ENCODE measurements around the gene CGB5. TPM values are rescaled to one million over a fixed set of nuclear protein-coding genes. Genes with fewer than 3 reads are reported as not detected.
A peak's percentile ranks its signal among the peaks of the same experiment; 100 is the strongest.

Gene CGB5
- total RNA-seq, 1 experiment from 2014 or later, result not detected

DNA sequence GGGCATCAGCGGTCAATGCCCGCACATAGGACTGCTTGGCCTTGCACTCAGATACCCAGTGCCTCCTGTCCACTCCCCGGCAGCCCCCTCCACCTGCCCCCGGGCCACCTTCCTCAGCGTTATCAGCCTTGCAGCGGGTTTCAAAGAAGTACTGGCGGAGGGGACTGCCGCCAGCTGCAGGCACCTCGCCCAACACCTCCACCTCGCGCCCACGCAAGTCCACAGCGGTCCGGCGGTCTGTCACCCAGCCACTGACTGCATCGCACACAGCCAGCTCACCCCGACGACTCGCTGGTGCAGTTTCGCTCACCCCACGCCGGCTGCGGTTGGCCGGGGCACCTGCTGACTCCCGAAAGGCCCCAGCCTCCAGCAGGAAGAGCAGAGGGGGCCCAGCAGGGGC is 17.8 kb downstream of the CGB5 start:
- in situ Hi-C loops (cut with HindIII; ENCODE audit: low pct_unique_long_range_greater_than_20kb, low sequenced_read_pairs) (no loop called here), intact Hi-C loops (cut with micrococcal nuclease; ENCODE audit: unreplicated experiment) (no loop called here)
- Histone ChIP-seq H3K4me1 (ENCODE audit: control insufficient read depth, insufficient read depth, low read length) (peaks cover 4% of the 10 kb centered on the region; the same call in 1 of the 2 replicates), H3K27me3 (ENCODE audit: control insufficient read depth, insufficient read depth, low read length) (no peaks in the 10 kb centered on the region), H3K27ac (ENCODE audit: low read length) (no peak overlapping the region), H3K36me3 (ENCODE audit: control insufficient read depth, insufficient read depth, low read length) (no peaks in the 10 kb centered on the region), H3K9me3 (ENCODE audit: control insufficient read depth, insufficient read depth, low read depth, low read length) (no peaks in the 10 kb centered on the region), H3K4me3 (ENCODE audit: low read depth in 2 of 2, low read length in 2 of 2) (no peak overlapping the region)
- BruUV-seq (replicated peaks), result no TSS peak
- ChIA-PET POLR2A (no interaction called here), CTCF (no interaction called here)
- DNase-seq (ENCODE audit: low read depth, low spot score) (no peak), ATAC-seq (no peak)
- TF ChIP-seq POLR2AphosphoS5 (IDR thresholded peaks at IDR 0.05; ENCODE audit: low read depth, low read length), result no peak
- TF ChIP-seq, protein P1, sequence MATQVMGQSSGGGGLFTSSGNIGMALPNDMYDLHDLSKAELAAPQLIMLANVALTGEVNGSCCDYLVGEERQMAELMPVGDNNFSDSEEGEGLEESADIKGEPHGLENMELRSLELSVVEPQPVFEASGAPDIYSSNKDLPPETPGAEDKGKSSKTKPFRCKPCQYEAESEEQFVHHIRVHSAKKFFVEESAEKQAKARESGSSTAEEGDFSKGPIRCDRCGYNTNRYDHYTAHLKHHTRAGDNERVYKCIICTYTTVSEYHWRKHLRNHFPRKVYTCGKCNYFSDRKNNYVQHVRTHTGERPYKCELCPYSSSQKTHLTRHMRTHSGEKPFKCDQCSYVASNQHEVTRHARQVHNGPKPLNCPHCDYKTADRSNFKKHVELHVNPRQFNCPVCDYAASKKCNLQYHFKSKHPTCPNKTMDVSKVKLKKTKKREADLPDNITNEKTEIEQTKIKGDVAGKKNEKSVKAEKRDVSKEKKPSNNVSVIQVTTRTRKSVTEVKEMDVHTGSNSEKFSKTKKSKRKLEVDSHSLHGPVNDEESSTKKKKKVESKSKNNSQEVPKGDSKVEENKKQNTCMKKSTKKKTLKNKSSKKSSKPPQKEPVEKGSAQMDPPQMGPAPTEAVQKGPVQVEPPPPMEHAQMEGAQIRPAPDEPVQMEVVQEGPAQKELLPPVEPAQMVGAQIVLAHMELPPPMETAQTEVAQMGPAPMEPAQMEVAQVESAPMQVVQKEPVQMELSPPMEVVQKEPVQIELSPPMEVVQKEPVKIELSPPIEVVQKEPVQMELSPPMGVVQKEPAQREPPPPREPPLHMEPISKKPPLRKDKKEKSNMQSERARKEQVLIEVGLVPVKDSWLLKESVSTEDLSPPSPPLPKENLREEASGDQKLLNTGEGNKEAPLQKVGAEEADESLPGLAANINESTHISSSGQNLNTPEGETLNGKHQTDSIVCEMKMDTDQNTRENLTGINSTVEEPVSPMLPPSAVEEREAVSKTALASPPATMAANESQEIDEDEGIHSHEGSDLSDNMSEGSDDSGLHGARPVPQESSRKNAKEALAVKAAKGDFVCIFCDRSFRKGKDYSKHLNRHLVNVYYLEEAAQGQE (IDR thresholded peaks at IDR 0.05; ENCODE audit: insufficient read depth in 1 of 2, low read depth in 2 of 2, low read length in 1 of 2), result no peak
- TF ChIP-seq, protein P2, sequence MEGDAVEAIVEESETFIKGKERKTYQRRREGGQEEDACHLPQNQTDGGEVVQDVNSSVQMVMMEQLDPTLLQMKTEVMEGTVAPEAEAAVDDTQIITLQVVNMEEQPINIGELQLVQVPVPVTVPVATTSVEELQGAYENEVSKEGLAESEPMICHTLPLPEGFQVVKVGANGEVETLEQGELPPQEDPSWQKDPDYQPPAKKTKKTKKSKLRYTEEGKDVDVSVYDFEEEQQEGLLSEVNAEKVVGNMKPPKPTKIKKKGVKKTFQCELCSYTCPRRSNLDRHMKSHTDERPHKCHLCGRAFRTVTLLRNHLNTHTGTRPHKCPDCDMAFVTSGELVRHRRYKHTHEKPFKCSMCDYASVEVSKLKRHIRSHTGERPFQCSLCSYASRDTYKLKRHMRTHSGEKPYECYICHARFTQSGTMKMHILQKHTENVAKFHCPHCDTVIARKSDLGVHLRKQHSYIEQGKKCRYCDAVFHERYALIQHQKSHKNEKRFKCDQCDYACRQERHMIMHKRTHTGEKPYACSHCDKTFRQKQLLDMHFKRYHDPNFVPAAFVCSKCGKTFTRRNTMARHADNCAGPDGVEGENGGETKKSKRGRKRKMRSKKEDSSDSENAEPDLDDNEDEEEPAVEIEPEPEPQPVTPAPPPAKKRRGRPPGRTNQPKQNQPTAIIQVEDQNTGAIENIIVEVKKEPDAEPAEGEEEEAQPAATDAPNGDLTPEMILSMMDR (IDR thresholded peaks at IDR 0.05), result no peak
- TF ChIP-seq SIN3A (IDR thresholded peaks at IDR 0.05; ENCODE audit: borderline replicate concordance, insufficient read depth, low read depth, low read length), result no peak
- TF ChIP-seq TCF7L2 (IDR thresholded peaks at IDR 0.05; ENCODE audit: low read depth, low read length), result no peak

DNA sequence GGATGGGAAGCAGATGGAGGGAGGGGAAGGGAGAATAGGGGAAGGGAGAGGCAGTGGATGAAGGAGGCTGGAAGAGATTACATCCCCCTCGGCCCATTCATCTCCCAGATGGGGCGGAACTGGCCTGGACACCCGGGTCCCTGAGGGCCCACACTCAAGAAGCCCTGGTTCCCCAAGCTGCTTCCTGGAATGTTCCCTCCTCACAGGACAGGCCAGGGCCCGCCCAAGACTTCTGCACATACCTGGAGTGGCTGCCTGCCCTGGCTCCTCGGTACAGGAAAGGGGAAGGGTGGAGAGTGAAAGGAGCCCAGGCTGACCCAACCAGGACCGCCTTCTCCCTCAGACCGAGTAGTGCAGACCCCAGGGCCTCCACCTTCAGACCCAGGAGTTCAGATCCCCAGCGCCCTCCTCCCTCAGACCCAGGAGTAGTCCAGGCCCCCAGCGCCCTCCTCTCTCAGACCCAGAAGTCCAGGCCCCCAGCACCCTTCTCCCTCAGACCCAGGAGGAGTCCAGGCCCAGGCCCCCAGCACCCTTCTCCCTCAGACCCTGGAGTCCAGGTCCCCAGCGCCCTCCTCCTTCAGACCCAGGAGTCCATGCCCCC is 20.5 kb downstream of the CGB5 start:
- in situ Hi-C loops (cut with HindIII; ENCODE audit: low pct_unique_long_range_greater_than_20kb, low sequenced_read_pairs) (no loop called here), intact Hi-C loops (cut with micrococcal nuclease; ENCODE audit: unreplicated experiment) (no loop called here)
- no peak for TF ChIP-seq SIN3A (IDR thresholded peaks at IDR 0.05; ENCODE audit: borderline replicate concordance, insufficient read depth, low read depth, low read length)
- no peak for TF ChIP-seq TCF7L2 (IDR thresholded peaks at IDR 0.05; ENCODE audit: low read depth, low read length)
- no peak for TF ChIP-seq POLR2AphosphoS5 (IDR thresholded peaks at IDR 0.05; ENCODE audit: low read depth, low read length)
- TF ChIP-seq, protein P1 (IDR thresholded peaks at IDR 0.05; ENCODE audit: insufficient read depth in 1 of 2, low read depth in 2 of 2, low read length in 1 of 2), result no peak
- TF ChIP-seq, protein P2 (IDR thresholded peaks at IDR 0.05), result no peak
- CTCF ChIA-PET, result interaction anchor here (0.7 to 0.8 kb wide), 2 partner anchors 38 to 64 kb away, joined by 3 read pairs; no protein-coding TSS in a partner anchor
- H3K27me3 ChIP-seq (ENCODE audit: control insufficient read depth, insufficient read depth, low read length), result no peaks in the 10 kb centered on the region
- ATAC-seq, result peak; percentile 58
- peaks cover 4% of the 10 kb centered on the region; the same call in 1 of the 2 replicates for H3K4me1 ChIP-seq (ENCODE audit: control insufficient read depth, insufficient read depth, low read length)
- DNase-seq (ENCODE audit: low read depth, low spot score), result no peak
- no peak overlapping the region for H3K27ac ChIP-seq (ENCODE audit: low read length)
- H3K9me3 ChIP-seq (ENCODE audit: control insufficient read depth, insufficient read depth, low read depth, low read length), result no peaks in the 10 kb centered on the region
- no peaks in the 10 kb centered on the region for H3K36me3 ChIP-seq (ENCODE audit: control insufficient read depth, insufficient read depth, low read length)
- no TSS peak for BruUV-seq (replicated peaks)
- H3K4me3 ChIP-seq (ENCODE audit: low read depth in 2 of 2, low read length in 2 of 2), result peak overlapping the region; percentile 12 to 42
- POLR2A ChIA-PET, result no interaction called here

All from Panc1 (cell line).